ENCODE results near the gene MLH3. TPM values are rescaled to one million over a fixed set of nuclear protein-coding genes. Genes with fewer than 3 reads are reported as not detected.

Gene MLH3
- total and polyA plus RNA-seq, 2 of the 13 experiments (the other 11 are each of a cell fraction or from before 2014, with no cell fraction given): 14.4 to 24.8 TPM

GRCh38 chr14:75069121-75069810 is 18.0 kb upstream of the MLH3 start, which contains the start of gene ZC2HC1C:
TSS of gene ZC2HC1C (plus strand) at chr14:75069641. CDS start at chr14:75070574, 933 bp downstream.
- Histone ChIP-seq H3K36me3 (replicated peaks in 1 of 2; ENCODE audit: control insufficient read depth in 1 of 2, insufficient read depth in 2 of 2, low read length in 2 of 2) (no peaks in the 10 kb centered on the region), H4K20me1 (ENCODE audit: insufficient read depth, low read length) (no peaks in the 10 kb centered on the region), H3K4me2 (ENCODE audit: low read depth, low read length) (peak within 1 kb of the TSS; percentile 98), H2AFZ (ENCODE audit: low read length) (peak within 1 kb of the TSS; percentile 30), H3K9me3 (ENCODE audit: low read length) (no peaks in the 10 kb centered on the region), H3K9ac (ENCODE audit: insufficient read depth, low read depth, low read length) (peak within 1 kb of the TSS; percentile 89), H3K79me2 (ENCODE audit: insufficient read depth, low read length) (peaks cover 16% of the 10 kb centered on the region), H3K27ac (ENCODE audit: extremely low read length, insufficient read depth, low read length) (peak within 1 kb of the TSS; percentile 95), H3K27me3 (ENCODE audit: control insufficient read depth in 1 of 2, insufficient read depth in 2 of 2, low read length in 2 of 2) (no peaks in the 10 kb centered on the region), H3K4me3 (replicated peaks in 1 of 3; ENCODE audit: insufficient read depth in 1 of 3, low read depth in 2 of 3, low read length in 3 of 3) (peak within 1 kb of the TSS; percentile 67 to 80 (median 68)), H3K4me1 (ENCODE audit: insufficient read depth, low read length) (peaks cover 45% of the 10 kb centered on the region)
- FAIRE-seq (peak; percentile 64), DNase-seq (ENCODE audit: low spot score) (peak; percentile 89), ATAC-seq (peak; percentile 86)
- in situ Hi-C loops (cut with HindIII; ENCODE audit: extremely low pct_ligation_motif_present, low pct_unique_long_range_greater_than_20kb): no loop called here
- CTCF ChIA-PET (ENCODE audit: low intra/inter-chr PET ratio, low total read pairs): no interaction called here
- 0% methylated on average over 2 of the region's 58 CpGs for WGBS (ENCODE audit: low lambda C conversion rate)
- BruUV-seq (replicated peaks): no TSS peak
- intact Hi-C loops (cut with micrococcal nuclease; ENCODE audit: unreplicated experiment): loop anchor here (10.0 kb wide), 1 partner anchor 64 kb away; the partner anchor contains the start of gene EIF2B2
- POLR2A ChIA-PET: interaction anchor here (0.6 to 2.3 kb wide), 25 partner anchors 8 to 1218 kb away, joined by 3 to 14 read pairs (median 4); partner anchors contain the start of genes EIF2B2, MLH3, NEK9 and PGF
- TF ChIP-seq ZNF550 (CRISPR knock-in tag; IDR thresholded peaks at IDR 0.05; ENCODE audit: borderline replicate concordance) (no peak), ATF3 (CRISPR knock-in tag; IDR thresholded peaks at IDR 0.05) (no peak), FOXO1 (CRISPR knock-in tag; IDR thresholded peaks at IDR 0.05) (no peak), ZSCAN29 (CRISPR knock-in tag; conservative IDR thresholded peaks at IDR 0.05) (no peak), KIAA2018 (CRISPR knock-in tag; IDR thresholded peaks at IDR 0.05; ENCODE audit: borderline replicate concordance) (0 out of 2 replicates have a peak, but pooled peaks have one; percentile 74), HDAC1 (CRISPR knock-in tag; IDR thresholded peaks at IDR 0.05) (peak; percentile 56), IRF9 (CRISPR knock-in tag; IDR thresholded peaks at IDR 0.05; ENCODE audit: borderline replicate concordance) (no peak), ZNF281 (CRISPR knock-in tag; IDR thresholded peaks at IDR 0.05; ENCODE audit: borderline replicate concordance) (no peak), ZNF292 (CRISPR knock-in tag; IDR thresholded peaks at IDR 0.05; ENCODE audit: borderline replicate concordance, low read depth) (no peak)

Measured in HepG2 (cell line).